ENCODE results near the gene ANKFN1. TPM values are rescaled to one million over a fixed set of nuclear protein-coding genes. Genes with fewer than 3 reads are reported as not detected.

ANKFN1 gene
- total RNA-seq, 1 experiment from 2014 or later: not detected

- H3K4me1 ChIP-seq (ENCODE audit: insufficient read depth, low read length, poor library complexity, severe bottlenecking): no peaks in the 10 kb centered on the region
- ChIA-PET POLR2A (ENCODE audit: low non-redundant PET) (no interaction called here), CTCF (no interaction called here)
- BruUV-seq (replicated peaks): no TSS peak
- H3K4me3 ChIP-seq (ENCODE audit: low read depth, low read length, poor library complexity, severe bottlenecking): no peak overlapping the region
- peaks cover 4% of the 10 kb centered on the region for H3K27me3 ChIP-seq (replicated peaks; ENCODE audit: insufficient read depth, low read depth, low read length, poor library complexity)
- no peaks in the 10 kb centered on the region for H3K9me3 ChIP-seq (ENCODE audit: low read depth, low read length, poor library complexity, severe bottlenecking)
- no peak overlapping the region for H3K27ac ChIP-seq (ENCODE audit: low read depth, low read length, poor library complexity, severe bottlenecking)
- DNase-seq (ENCODE audit: low spot score): no peak
- intact Hi-C loops (cut with micrococcal nuclease; ENCODE audit: unreplicated experiment): no loop called here
- H3K36me3 ChIP-seq (ENCODE audit: insufficient read depth, low read length, poor library complexity, severe bottlenecking): no peaks in the 10 kb centered on the region
- TF ChIP-seq EZH2 (IDR thresholded peaks at IDR 0.05; ENCODE audit: borderline replicate concordance, low read depth, low read length, poor library complexity, severe bottlenecking) (no peak), CTCF (conservative IDR thresholded peaks at IDR 0.05; ENCODE audit: low read depth, low read length) (no peak)
Observed at GRCh38 chr17:56292010-56292409, 138.7 kb downstream of the ANKFN1 start.

- intact Hi-C loops (cut with micrococcal nuclease; ENCODE audit: unreplicated experiment): no loop called here
- ChIA-PET CTCF (no interaction called here), POLR2A (ENCODE audit: low non-redundant PET) (no interaction called here)
- Histone ChIP-seq H3K36me3 (ENCODE audit: insufficient read depth, low read length, poor library complexity, severe bottlenecking) (no peaks in the 10 kb centered on the region), H3K27me3 (replicated peaks; ENCODE audit: insufficient read depth, low read depth, low read length, poor library complexity) (peaks cover 10% of the 10 kb centered on the region), H3K4me1 (ENCODE audit: insufficient read depth, low read length, poor library complexity, severe bottlenecking) (no peaks in the 10 kb centered on the region), H3K9me3 (ENCODE audit: low read depth, low read length, poor library complexity, severe bottlenecking) (no peaks in the 10 kb centered on the region), H3K27ac (ENCODE audit: low read depth, low read length, poor library complexity, severe bottlenecking) (no peak overlapping the region), H3K4me3 (ENCODE audit: low read depth, low read length, poor library complexity, severe bottlenecking) (no peak overlapping the region)
- no peak for DNase-seq (ENCODE audit: low spot score)
- TF ChIP-seq CTCF (conservative IDR thresholded peaks at IDR 0.05; ENCODE audit: low read depth, low read length): no peak
- no peak for TF ChIP-seq EZH2 (IDR thresholded peaks at IDR 0.05; ENCODE audit: borderline replicate concordance, low read depth, low read length, poor library complexity, severe bottlenecking)
- no TSS peak for BruUV-seq (replicated peaks)
Observed at GRCh38 chr17:56292578-56292977, 139.3 kb downstream of the ANKFN1 start.

GRCh38 chr17:56297184-56297583 is 143.9 kb downstream of the ANKFN1 start:
- peaks cover 44% of the 10 kb centered on the region for H3K27me3 ChIP-seq (replicated peaks; ENCODE audit: insufficient read depth, low read depth, low read length, poor library complexity)
- no peaks in the 10 kb centered on the region for H3K9me3 ChIP-seq (ENCODE audit: low read depth, low read length, poor library complexity, severe bottlenecking)
- ChIA-PET CTCF (no interaction called here), POLR2A (ENCODE audit: low non-redundant PET) (no interaction called here)
- H3K4me3 ChIP-seq (ENCODE audit: low read depth, low read length, poor library complexity, severe bottlenecking): no peak overlapping the region
- no peak for TF ChIP-seq CTCF (conservative IDR thresholded peaks at IDR 0.05; ENCODE audit: low read depth, low read length)
- no peak for TF ChIP-seq EZH2 (IDR thresholded peaks at IDR 0.05; ENCODE audit: borderline replicate concordance, low read depth, low read length, poor library complexity, severe bottlenecking)
- no TSS peak for BruUV-seq (replicated peaks)
- DNase-seq (ENCODE audit: low spot score): no peak
- H3K27ac ChIP-seq (ENCODE audit: low read depth, low read length, poor library complexity, severe bottlenecking): no peak overlapping the region
- intact Hi-C loops (cut with micrococcal nuclease; ENCODE audit: unreplicated experiment): no loop called here
- H3K4me1 ChIP-seq (ENCODE audit: insufficient read depth, low read length, poor library complexity, severe bottlenecking): no peaks in the 10 kb centered on the region
- H3K36me3 ChIP-seq (ENCODE audit: insufficient read depth, low read length, poor library complexity, severe bottlenecking): no peaks in the 10 kb centered on the region

All from A673 (cell line).